Activated CD4-positive, alpha-beta T cell treated with anti-CD3 and anti-CD28 coated beads, Interleukin-2, amount 50 U/mL, for 24 hours (primary cell): ENCODE results near the gene PRIM2.
"Not testable (repeated sequence)": the region's sequence is repeated elsewhere in the genome, so short reads cannot be mapped to it uniquely, and the experiment has no call there.

Source experiments
- DNase-seq, 2 donors: peaks; one replicate each; pipeline ENCODE4 v3.0.0-alpha.2; 2020; ENCODE audit warnings: low read depth in 1 of 2, low spot score in 1 of 2

PRIM2 gene

GRCh38 chr6:57443181-57443580 is 125.8 kb downstream of the PRIM2 start:
- not testable (repeated sequence) for DNase-seq

- not testable (repeated sequence) for DNase-seq
These were observed 127.4 kb downstream of the PRIM2 start for GRCh38 chr6:57444787-57445186.

- DNase-seq = not testable (repeated sequence)
These were observed 127.9 kb downstream of the PRIM2 start for GRCh38 chr6:57445379-57445778.

GRCh38 chr6:57445790-57446468 is 128.5 kb downstream of the PRIM2 start:
- DNase-seq = not testable (repeated sequence)

GRCh38 chr6:57449496-57450066 is 132.2 kb downstream of the PRIM2 start:
- DNase-seq = not testable (repeated sequence)

- not testable (repeated sequence) for DNase-seq
These were observed 142.4 kb downstream of the PRIM2 start for GRCh38 chr6:57459781-57460180.

GRCh38 chr6:57461022-57461421 is 143.6 kb downstream of the PRIM2 start:
- DNase-seq = not testable (repeated sequence)

- DNase-seq = not testable (repeated sequence)
These were observed 146.4 kb downstream of the PRIM2 start for GRCh38 chr6:57463809-57464208.

GRCh38 chr6:57465968-57466367 is 148.5 kb downstream of the PRIM2 start:
- not testable (repeated sequence) for DNase-seq

- DNase-seq = no peak
These were observed 151.6 kb downstream of the PRIM2 start for GRCh38 chr6:57469072-57469471.

- not testable (repeated sequence) for DNase-seq
These were observed 152.7 kb downstream of the PRIM2 start for GRCh38 chr6:57470148-57470547.

- not testable (repeated sequence) for DNase-seq
These were observed 154.0 kb downstream of the PRIM2 start for GRCh38 chr6:57471314-57471864.

GRCh38 chr6:57472861-57473362 is 155.5 kb downstream of the PRIM2 start:
- not testable (repeated sequence) for DNase-seq

- DNase-seq = not testable (repeated sequence)
These were observed 157.5 kb downstream of the PRIM2 start for GRCh38 chr6:57474862-57475475.

GRCh38 chr6:57475656-57476055 is 158.2 kb downstream of the PRIM2 start:
- not testable (repeated sequence) for DNase-seq

GRCh38 chr6:57480194-57480593 is 162.8 kb downstream of the PRIM2 start:
- not testable (repeated sequence) for DNase-seq

GRCh38 chr6:57481121-57481520 is 163.7 kb downstream of the PRIM2 start:
- DNase-seq = not testable (repeated sequence)

- DNase-seq = not testable (repeated sequence)
These were observed 165.0 kb downstream of the PRIM2 start for GRCh38 chr6:57482471-57482870.

GRCh38 chr6:57486494-57487081 is 169.2 kb downstream of the PRIM2 start:
- not testable (repeated sequence) for DNase-seq

GRCh38 chr6:57488551-57488950 is 171.1 kb downstream of the PRIM2 start:
- not testable (repeated sequence) for DNase-seq

- DNase-seq = not testable (repeated sequence)
These were observed 172.5 kb downstream of the PRIM2 start for GRCh38 chr6:57489887-57490286.
